GM21576 (cell line): ENCODE data around the gene TM9SF2.
"Not testable (repeated sequence)": the region's sequence is repeated elsewhere in the genome, so short reads cannot be mapped to it uniquely, and the experiment has no call there.

Experiments
- ATAC-seq: cut with Tn5 transposase; IDR thresholded peaks from one replicate; pipeline ENCODE4 v1.9.1; 2021; ENCODE audit warnings: mild to moderate bottlenecking, moderate library complexity; ENCODE audit not compliant: unreplicated experiment

The TM9SF2 gene, protein sequence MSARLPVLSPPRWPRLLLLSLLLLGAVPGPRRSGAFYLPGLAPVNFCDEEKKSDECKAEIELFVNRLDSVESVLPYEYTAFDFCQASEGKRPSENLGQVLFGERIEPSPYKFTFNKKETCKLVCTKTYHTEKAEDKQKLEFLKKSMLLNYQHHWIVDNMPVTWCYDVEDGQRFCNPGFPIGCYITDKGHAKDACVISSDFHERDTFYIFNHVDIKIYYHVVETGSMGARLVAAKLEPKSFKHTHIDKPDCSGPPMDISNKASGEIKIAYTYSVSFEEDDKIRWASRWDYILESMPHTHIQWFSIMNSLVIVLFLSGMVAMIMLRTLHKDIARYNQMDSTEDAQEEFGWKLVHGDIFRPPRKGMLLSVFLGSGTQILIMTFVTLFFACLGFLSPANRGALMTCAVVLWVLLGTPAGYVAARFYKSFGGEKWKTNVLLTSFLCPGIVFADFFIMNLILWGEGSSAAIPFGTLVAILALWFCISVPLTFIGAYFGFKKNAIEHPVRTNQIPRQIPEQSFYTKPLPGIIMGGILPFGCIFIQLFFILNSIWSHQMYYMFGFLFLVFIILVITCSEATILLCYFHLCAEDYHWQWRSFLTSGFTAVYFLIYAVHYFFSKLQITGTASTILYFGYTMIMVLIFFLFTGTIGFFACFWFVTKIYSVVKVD

DNA sequence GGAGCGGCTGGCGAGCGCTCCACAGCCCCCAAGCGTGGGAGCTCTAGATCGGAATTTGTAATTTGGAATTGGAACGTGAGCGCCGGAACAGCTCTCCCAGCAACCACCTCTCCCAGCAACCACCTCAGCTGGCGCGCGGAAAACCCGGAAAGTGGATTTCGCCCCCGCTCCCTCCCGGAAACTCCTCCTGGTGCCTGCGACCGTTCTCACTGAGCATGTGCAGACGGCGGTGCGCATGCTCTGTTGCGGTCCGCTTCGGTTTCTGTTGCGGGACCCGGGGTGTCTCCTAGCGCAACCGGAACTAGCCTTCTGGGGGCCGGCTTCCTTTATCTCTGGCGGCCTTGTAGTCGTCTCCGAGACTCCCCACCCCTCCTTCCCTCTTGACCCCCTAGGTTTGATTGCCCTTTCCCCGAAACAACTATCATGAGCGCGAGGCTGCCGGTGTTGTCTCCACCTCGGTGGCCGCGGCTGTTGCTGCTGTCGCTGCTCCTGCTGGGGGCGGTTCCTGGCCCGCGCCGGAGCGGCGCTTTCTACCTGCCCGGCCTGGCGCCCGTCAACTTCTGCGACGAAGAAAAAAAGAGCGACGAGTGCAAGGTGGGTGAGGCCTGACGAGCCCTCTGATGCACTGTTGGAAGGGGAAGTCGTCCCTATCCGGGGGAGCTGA is at the start of gene TM9SF2:
TM9SF2 (plus strand) TSS at position 289 of the 664 bp plus-strand sequence; CDS start at position 424, 135 bp downstream.
- ATAC-seq = peak; percentile 33

DNA sequence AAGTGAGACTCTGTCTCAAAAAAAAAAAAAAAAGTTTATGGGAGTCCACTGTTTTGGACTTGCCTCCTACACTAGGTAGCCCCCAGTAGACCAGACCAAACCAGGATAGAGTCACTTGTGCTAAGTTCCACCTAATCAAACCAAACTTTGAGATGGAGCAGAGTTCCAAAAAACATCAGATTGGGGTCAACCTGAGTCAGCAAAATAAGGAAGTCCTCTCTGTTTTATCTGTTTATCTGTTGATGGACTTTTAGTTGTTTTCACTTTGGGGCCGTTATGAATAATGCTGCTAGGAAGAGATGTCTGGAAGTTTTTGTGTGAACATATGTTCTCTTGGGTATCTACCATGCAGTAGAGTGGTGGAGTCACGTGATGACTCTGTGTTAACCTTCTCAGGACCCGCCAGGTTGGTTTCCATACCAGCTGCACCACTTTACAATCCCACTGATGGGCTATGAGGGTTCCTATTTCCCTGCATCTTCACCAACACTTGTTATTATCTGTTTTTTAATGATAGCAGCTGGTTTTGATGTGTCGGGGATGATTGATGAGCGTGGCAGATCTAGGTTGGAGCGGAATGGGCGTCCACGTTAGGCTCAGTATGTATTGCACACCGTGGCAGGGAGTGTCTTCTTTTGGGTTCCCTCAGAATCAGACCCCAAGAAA is 46.6 kb upstream of the TM9SF2 start:
- no peak for ATAC-seq

- no peak for ATAC-seq
These were observed 42.0 kb upstream of the TM9SF2 start for GRCh38 chr13:99459099-99459850.

DNA sequence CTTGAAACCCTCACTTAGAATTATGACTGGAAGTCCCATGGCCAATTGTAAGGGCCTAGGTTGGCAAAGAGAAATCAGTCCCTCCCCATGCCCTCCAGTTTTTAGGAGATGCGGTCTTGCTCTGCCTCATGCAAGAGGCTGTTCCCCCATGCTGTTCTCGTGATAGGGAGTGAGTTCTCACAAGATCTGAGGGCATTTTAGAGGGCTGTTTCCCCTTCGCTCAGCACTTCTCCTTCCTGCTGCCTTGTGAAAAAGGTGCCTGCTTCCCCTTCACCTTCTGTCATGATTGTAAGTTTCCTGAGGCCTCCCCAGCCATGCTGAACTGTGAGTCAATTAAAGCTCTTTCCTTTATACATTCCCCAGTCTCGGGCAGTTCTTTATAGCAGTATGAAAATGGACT is 40.5 kb upstream of the TM9SF2 start:
- ATAC-seq = not testable (repeated sequence)

- ATAC-seq = no peak
These were observed 37.5 kb upstream of the TM9SF2 start for GRCh38 chr13:99463646-99464397.

GRCh38 chr13:99464441-99464949 is 36.8 kb upstream of the TM9SF2 start:
- no peak for ATAC-seq

- no peak for ATAC-seq
These were observed 35.8 kb upstream of the TM9SF2 start for GRCh38 chr13:99465454-99465853.

DNA sequence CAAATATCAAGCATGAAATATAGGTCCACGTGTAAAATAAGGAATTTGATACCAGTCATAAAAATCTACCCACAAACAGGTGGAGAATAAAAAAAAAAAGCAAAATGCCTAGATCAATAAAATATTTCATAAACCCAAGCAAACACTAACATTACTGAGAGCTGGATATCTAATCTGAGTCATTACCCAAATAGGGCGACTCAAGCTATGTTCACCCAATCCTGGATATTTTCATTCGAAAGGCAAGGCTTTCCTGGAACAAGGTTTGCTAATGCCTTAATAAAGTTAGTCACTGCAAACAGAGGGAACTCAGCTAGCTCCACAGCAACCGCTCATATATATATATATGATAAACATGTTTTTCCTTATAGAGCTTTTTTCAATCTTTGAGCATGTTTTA is 33.5 kb upstream of the TM9SF2 start:
- ATAC-seq = no peak

- ATAC-seq = no peak
These were observed 32.2 kb upstream of the TM9SF2 start for GRCh38 chr13:99469041-99469440.

GRCh38 chr13:99470027-99470426 is 31.2 kb upstream of the TM9SF2 start:
- no peak for ATAC-seq

- no peak for ATAC-seq
These were observed 29.8 kb upstream of the TM9SF2 start for GRCh38 chr13:99471221-99472121.

GRCh38 chr13:99472122-99472440 is 29.2 kb upstream of the TM9SF2 start:
- ATAC-seq = no peak

- ATAC-seq = no peak
These were observed 27.8 kb upstream of the TM9SF2 start for GRCh38 chr13:99473515-99473914.

GRCh38 chr13:99476648-99477047 is 24.6 kb upstream of the TM9SF2 start:
- no peak for ATAC-seq

DNA sequence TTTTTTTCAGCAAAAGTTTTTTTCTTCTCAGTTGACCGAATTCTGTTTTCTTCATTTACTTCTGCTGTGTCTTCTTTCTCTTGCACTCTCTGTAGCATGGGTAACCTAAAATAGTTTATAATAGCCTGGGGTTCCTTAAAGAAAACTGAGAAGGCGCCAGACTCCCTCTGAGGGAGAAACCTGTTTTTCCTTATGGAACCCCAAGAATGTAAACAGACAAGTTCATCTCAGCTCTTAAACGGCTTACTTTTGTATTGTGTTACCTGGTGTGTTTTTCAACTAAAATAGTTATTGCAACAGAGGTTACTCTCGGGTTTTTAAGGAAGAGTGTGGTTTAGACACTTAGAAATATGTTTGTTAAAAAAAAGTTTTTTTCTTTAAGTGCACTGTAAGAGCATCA is 23.8 kb upstream of the TM9SF2 start:
- ATAC-seq = no peak

DNA sequence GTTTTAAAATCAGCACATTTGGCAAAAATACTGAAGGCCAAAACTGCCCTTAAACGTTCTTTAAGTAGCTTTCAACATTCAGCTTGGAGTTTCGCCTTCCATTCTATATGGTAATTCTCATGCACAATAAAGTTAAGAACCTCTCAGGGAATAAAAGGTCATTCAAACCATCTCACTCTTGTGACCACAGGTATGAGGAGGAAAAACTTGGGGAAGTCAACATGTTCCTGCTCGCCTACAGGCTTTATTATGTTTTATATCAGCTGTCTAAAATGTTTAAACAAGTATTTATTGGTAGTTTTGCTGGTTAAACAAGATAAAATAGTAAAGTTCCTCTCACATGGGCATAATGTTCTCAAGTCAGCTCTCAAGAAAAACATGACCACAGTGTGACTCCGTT is 19.9 kb upstream of the TM9SF2 start:
- ATAC-seq = no peak

DNA sequence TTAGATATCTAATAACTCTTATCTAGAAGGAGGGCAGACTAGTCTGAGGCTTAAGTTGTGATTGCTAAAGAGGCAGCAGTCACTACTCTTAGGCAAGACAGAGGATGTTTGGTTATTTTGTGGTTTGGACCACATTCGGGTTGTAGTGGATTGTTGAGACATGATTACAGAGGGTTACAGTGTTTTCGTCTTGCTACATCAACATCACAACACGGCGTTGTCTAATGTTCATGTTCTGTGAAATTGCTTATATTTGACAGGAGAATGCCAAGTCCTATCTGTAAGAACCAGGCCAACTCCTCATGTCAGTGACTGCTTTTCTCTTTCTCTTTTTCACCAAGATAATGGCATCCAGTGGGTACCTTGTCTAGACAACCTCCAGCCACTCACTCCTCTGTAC is 16.8 kb upstream of the TM9SF2 start:
- no peak for ATAC-seq

- ATAC-seq = no peak
These were observed 14.3 kb upstream of the TM9SF2 start for GRCh38 chr13:99486996-99487395.

GRCh38 chr13:99489028-99489427 is 12.2 kb upstream of the TM9SF2 start:
- ATAC-seq = no peak
